CD4-positive, alpha-beta T cell treated with Interleukin-2 at 100 ng/mL for 4 hours (primary cell): ENCODE measurements around the gene SLC30A4.
"Not testable (repeated sequence)": the region's sequence is repeated elsewhere in the genome, so short reads cannot be mapped to it uniquely, and the experiment has no call there.

ENCODE experiments used
- DNase-seq: peaks from one replicate; pipeline ENCODE4 v3.0.0-alpha.2; 2020; ENCODE audit warnings: low spot score

The SLC30A4 gene

GRCh38 chr15:45507143-45507542 is 15.4 kb downstream of the SLC30A4 start:
- not testable (repeated sequence) for DNase-seq

DNA sequence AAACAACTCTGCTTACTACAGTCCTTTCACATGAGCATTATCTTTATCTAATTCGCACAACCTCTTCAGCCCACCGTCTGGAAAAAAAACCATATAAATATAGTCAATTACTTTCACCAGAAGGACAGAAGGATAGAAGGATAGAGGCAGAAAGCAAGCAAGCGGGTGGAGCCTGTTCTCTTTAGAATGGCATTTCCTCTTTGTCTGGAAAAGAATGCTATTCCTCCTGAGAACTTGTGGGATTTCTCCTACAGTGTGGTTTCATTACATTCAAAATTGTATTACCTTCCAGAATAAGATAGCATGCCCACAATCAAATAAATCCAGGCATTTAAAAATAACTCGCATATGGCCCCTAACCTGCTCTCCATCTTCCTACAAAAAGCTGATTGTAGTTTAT is 23.1 kb downstream of the SLC30A4 start:
- no peak for DNase-seq

DNA sequence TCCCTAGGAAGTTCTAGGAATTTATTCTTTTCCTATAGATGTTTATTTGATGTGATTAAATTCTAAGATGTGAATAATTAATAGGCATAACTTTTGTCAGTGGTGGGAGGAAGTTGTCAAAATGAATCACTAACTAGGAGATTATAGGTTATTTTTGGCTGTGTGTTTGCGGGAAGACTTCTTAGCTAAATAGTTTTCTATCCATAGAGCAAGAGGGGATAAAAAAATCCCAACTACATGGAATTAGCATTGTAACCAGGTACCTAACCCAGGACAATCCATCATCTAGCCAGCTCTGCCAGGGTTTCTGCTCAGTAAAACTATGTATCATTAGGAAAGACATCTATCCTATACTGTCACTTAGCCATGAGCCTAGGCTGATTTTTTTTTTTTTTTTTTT is 23.9 kb downstream of the SLC30A4 start:
- no peak for DNase-seq

DNA sequence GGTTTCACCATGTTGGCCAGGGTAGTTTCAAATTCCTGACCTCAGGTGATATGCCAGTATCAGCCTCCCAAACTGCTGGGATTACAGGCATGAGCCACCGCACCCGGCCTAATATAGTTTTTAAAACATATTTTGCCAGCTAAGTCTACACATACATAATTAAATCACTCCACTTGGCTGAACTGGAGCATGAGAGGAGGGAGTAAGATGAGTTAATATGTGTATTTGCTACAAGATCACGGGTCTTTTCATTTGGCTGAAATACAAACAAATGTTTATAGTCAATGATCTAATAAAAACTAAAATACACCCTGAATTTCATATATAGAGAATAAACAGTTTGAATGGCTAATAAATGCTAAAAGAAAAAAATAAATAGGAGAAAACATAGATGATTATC is 25.3 kb downstream of the SLC30A4 start:
- no peak for DNase-seq

- DNase-seq: no peak
Observed at GRCh38 chr15:45496658-45497057, 25.9 kb downstream of the SLC30A4 start.

DNA sequence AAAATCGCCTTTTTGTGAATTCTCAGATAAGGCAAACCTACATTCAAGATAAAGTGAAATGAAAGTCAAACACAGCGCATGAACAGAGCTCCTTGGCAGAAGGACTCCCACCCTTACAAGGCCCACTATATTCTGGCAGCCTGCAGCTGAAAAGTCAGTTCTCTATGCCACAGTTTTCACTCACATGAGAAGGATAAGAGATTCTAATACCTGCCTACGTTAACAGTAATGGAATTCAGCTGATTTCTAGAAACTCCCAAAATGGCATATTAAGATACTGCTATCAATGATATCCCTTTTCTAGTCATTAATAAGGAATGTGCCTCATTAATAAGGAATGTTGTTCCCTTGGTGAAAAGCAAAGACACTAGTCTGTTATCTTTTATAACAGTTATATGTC is 27.0 kb downstream of the SLC30A4 start:
- DNase-seq: no peak

- no peak for DNase-seq
Observed at GRCh38 chr15:45489690-45490238, 32.8 kb downstream of the SLC30A4 start.

GRCh38 chr15:45486317-45486716 is 36.2 kb downstream of the SLC30A4 start:
- DNase-seq: no peak

- DNase-seq: no peak
Observed at GRCh38 chr15:45481135-45481534, 41.4 kb downstream of the SLC30A4 start.

DNA sequence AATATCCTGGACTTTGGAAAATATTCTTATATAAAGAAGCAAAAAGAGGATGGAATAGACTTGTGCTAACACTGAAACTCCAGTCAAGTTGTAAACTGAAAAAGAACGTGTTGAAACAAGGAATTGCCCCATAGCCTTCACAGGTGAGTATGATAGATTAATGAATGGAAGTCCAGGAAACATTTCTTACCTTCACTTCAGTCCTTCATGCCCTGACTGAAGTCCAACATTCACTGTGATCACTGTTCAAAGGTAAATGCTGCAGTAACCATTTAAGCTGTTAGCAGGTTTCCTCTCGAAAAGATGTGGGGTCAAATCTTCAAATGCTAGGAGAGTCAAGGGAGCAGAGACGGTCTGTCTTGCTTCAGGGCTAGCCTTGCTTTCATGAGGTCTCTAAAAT is 46.1 kb downstream of the SLC30A4 start:
- DNase-seq: no peak

GRCh38 chr15:45474799-45475198 is 47.8 kb downstream of the SLC30A4 start:
- no peak for DNase-seq

DNA sequence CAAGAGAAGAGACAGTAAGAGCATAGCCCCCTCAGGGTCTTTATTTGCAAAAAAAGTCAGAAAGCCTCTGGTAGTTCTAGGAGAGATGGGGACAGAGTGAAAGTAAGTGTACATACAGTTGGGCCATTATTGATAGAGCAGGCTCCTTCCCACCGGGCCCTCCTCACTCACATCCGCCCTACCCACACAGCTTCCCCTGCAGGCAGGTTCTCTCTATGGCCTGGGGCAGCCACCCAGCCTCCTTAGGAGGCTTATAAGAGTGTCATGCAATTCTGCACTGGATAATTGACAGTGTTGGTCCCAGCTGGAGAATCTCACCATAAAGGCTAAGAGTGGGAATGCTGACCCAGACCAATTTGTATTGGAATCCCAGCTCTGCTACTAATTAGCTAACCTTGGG is 49.5 kb downstream of the SLC30A4 start:
- no peak for DNase-seq

- no peak for DNase-seq
Observed at GRCh38 chr15:45471151-45471550, 51.4 kb downstream of the SLC30A4 start.

DNA sequence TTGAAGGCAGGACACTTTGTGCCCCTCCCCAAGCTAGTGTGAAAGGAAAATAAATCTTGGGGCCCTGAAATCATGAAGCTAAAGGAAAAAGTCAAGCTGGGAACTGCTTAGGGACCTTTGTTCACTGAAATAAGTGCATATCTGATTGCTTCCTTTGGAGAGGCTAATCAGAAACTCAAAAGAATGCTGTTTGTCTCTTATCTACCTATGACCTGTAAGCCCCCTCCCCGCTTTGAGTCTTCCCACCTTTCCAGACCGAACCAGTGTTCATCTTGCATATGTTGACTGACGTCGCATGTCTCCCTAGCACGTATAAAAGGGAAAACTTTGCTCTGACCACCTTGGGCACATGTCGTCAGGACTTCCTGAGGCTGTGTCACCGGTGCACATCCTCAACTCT is 53.1 kb downstream of the SLC30A4 start:
- DNase-seq: no peak

GRCh38 chr15:45469027-45469426 is 53.5 kb downstream of the SLC30A4 start:
- no peak for DNase-seq

DNA sequence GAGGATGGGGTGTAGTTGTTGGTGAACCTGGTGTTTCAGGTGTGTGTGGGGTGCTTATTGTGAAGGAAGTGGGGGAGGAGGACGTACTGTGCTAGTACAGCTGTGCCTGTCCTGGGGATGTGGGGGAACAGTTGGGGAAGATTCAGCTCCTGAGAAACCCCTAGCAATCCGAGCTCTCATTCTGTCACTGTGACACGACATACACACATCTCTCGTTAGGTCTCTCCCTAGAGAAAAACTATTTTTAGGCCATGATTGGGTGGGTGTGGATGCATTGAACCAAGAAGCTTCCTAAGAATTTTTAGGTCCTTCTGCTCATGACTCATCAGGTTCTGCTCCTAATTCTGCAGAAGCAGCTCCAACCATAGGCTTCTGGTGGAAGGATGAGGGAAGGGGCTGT is 54.3 kb downstream of the SLC30A4 start:
- no peak for DNase-seq

DNA sequence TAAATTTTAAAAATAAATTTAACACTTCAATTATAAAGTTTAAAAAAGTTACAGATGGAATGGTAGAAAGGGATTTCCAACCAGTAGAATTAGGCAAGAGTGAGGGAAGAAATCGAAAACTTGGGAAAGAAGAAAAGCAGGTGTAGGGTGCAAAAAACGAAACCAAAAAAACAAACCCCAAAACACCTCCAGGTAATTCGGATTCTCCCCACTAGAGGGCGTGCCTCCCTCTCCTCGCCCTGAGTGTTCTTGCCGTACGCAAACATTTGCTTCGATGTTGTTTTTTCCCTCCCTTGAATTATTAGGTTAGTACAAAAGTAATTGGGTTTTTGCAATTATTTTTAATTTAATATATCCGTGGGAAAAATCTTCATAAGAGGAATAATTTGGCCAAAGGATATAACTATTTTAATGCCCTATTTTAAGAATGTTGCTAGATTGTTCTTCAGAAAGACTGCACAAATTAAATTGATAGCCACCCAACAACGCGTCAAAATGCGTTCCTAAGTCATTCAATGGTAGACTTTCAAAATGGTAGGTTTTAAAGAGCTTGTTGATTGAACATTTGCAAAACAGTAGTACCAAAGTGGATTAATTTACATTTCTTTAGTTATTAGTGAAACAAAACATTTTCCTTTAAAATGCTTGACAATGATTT is 63.7 kb downstream of the SLC30A4 start:
- peak; percentile 87 for DNase-seq

- peak; percentile 91 for DNase-seq
Observed at GRCh38 chr15:45457641-45458539, 64.7 kb downstream of the SLC30A4 start.

DNA sequence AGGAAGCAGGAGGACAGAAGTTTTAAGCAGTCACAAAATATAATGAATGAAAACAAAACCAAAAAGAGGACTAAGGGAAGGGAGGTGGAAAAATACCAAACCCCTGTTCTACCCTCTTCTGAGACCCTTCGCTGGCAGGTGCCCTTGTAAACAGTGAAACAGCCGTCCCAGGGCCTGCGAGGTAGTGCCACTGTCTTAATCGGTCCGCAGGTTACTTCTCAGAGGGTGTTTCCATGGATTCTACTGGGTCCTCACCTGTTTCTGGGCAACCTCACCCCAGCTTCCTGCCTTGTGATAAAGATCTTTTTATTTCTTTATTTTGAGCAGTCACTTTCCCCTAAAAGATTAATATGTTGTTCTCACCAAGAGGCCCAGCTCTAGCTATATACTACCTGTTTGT is 65.3 kb downstream of the SLC30A4 start:
- DNase-seq: no peak

DNA sequence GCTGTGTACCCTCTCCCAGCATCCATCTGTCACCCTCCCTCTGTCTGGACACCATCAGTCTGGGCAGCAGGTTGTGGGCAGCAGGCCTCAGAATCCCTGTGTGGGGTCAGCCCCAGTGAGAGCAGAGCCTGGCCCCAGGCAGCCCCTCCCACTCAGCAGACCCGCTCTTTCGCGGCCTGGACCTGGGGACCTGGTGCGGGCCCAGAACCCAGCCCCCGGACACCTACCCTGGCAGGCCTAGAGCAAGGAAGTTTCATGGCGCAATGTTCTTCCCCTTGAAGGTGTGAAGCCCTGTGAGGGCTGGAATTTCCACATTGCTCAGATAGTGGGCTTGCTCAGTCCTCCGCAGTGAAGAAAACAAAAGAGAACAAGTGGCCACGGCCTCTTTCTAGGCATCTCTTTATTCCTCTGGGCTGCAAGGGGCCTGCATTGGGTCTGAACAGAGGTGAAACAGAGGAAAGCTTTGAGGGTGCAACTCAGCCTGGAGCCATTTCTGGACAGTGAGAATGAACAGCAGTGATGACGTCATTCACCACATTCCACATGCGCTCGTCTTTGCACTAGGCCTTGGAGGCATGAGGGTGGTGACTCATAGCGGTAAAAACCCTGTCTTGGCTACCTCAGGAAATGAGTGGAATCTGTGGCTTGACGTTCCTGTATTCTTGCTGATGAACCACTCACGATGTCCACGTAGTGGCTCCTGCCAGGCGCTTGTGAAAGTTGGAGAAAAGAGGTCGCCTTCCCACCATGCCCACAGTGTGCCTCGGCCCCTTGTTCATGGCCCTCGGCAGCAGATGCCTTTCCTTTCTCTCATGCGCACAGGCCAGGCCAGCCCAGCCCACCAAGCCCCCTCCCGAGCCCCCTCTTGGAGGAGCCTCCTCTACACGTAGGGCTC is 66.1 kb downstream of the SLC30A4 start:
- DNase-seq: peak; percentile 86

DNA sequence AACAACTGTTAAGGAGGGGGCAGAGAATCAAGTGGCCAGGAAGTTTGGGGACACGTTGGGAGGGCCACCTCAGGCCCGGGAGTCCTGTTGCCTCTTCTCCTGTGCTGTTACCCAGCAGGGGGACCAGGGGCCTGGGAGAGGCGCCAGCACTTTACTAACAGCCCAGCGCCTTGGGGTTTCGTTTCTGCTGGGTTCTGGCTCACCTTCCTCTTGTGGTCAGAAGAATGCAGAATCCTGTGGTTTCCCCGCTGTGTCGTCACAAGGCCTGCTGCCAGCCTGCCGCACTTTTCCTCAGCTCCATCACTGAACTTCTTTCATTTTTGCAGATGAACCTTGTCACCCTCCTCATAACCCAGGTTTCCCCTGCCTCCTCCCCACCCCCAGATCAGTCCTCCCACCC is 67.7 kb downstream of the SLC30A4 start:
- DNase-seq: peak; percentile 75

DNA sequence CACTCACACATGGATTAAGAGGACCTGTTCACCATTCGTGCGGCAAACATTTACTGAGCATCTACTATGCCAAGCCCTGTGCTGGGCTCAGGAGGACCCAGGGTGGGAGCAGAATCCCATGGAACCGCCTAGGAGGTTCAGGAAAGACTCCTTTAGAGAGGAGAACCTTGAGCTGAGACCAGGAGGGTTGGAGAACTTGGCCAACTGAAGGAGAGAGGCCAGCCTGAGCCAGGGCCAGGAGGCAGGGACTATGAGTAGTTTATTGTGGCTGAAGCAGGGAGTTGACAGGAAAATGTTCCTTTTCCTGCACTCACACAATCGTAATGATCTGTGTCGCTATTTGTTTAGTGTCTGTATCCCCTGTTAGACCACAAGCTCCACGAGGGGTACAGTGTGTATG is 71.3 kb downstream of the SLC30A4 start:
- no peak for DNase-seq
